ENCODE measurements around the gene ZSWIM7.
"Not testable (repeated sequence)": the region's sequence is repeated elsewhere in the genome, so short reads cannot be mapped to it uniquely, and the experiment has no call there.

The ZSWIM7 gene

GRCh38 chr17:15998031-15998562 lies 1.4 kb downstream of the ZSWIM7 start:
- DNase-seq (ENCODE audit: low spot score) = no peak

- DNase-seq (ENCODE audit: low spot score) = no peak
Measured at GRCh38 chr17:15996322-15996721, 3.2 kb downstream of the ZSWIM7 start.

- DNase-seq (ENCODE audit: low spot score) = no peak
Measured at GRCh38 chr17:15981646-15982580, 17.6 kb downstream of the ZSWIM7 start.

- no peak for DNase-seq (ENCODE audit: low spot score)
Measured at GRCh38 chr17:15981208-15981607, 18.3 kb downstream of the ZSWIM7 start.

GRCh38 chr17:15979013-15979412 lies 20.5 kb downstream of the ZSWIM7 start:
- not testable (repeated sequence) for DNase-seq (ENCODE audit: low spot score)

GRCh38 chr17:15978606-15979005 lies 20.9 kb downstream of the ZSWIM7 start:
- no peak for DNase-seq (ENCODE audit: low spot score)

GRCh38 chr17:15977894-15978293 lies 21.6 kb downstream of the ZSWIM7 start:
- no peak for DNase-seq (ENCODE audit: low spot score)

GRCh38 chr17:15973834-15974233 lies 25.7 kb downstream of the ZSWIM7 start:
- DNase-seq (ENCODE audit: low spot score) = no peak

GRCh38 chr17:15973016-15973415 lies 26.5 kb downstream of the ZSWIM7 start:
- no peak for DNase-seq (ENCODE audit: low spot score)

GRCh38 chr17:15972497-15972951 lies 27.0 kb downstream of the ZSWIM7 start:
- no peak for DNase-seq (ENCODE audit: low spot score)

- no peak for DNase-seq (ENCODE audit: low spot score)
Measured at GRCh38 chr17:15971882-15972281, 27.6 kb downstream of the ZSWIM7 start.

GRCh38 chr17:15971098-15971678 lies 28.3 kb downstream of the ZSWIM7 start:
- DNase-seq (ENCODE audit: low spot score) = no peak

GRCh38 chr17:15970500-15970899 lies 29.0 kb downstream of the ZSWIM7 start:
- no peak for DNase-seq (ENCODE audit: low spot score)

GRCh38 chr17:15969463-15969862 lies 30.0 kb downstream of the ZSWIM7 start:
- no peak for DNase-seq (ENCODE audit: low spot score)

- no peak for DNase-seq (ENCODE audit: low spot score)
Measured at GRCh38 chr17:15967706-15968399, 31.7 kb downstream of the ZSWIM7 start.

- peak; percentile 67 for DNase-seq (ENCODE audit: low spot score)
Measured at GRCh38 chr17:15966879-15967248, 32.6 kb downstream of the ZSWIM7 start.

- peak; percentile 71 for DNase-seq (ENCODE audit: low spot score)
Measured at GRCh38 chr17:15966183-15966878, 33.2 kb downstream of the ZSWIM7 start.

- no peak for DNase-seq (ENCODE audit: low spot score)
Measured at GRCh38 chr17:15965528-15965927, 34.0 kb downstream of the ZSWIM7 start.

GRCh38 chr17:15963670-15964110 lies 35.8 kb downstream of the ZSWIM7 start:
- DNase-seq (ENCODE audit: low spot score) = no peak

GRCh38 chr17:15958484-15958854 lies 41.0 kb downstream of the ZSWIM7 start:
- no peak for DNase-seq (ENCODE audit: low spot score)

- no peak for DNase-seq (ENCODE audit: low spot score)
Measured at GRCh38 chr17:15957608-15958307, 41.7 kb downstream of the ZSWIM7 start.
